Activated CD4-positive, alpha-beta T cell treated with anti-CD3 and anti-CD28 coated beads, Interleukin-2, amount 50 U/mL, for 16 hours (primary cell): ENCODE measurements around the gene DAGLA.

Source experiments
- DNase-seq: peaks from one replicate; pipeline ENCODE4 v3.0.0-alpha.2; 2020

The DAGLA gene

GRCh38 chr11:61712846-61713245 lies 32.7 kb downstream of the DAGLA start:
- DNase-seq, result no peak

- no peak for DNase-seq
Observed at GRCh38 chr11:61713464-61713863, 33.3 kb downstream of the DAGLA start.

GRCh38 chr11:61713906-61714305 lies 33.7 kb downstream of the DAGLA start:
- DNase-seq, result no peak

- DNase-seq, result no peak
Observed at GRCh38 chr11:61714316-61714715, 34.1 kb downstream of the DAGLA start.

- no peak for DNase-seq
Observed at GRCh38 chr11:61714916-61715315, 34.7 kb downstream of the DAGLA start.

- DNase-seq, result no peak
Observed at GRCh38 chr11:61715867-61716266, 35.7 kb downstream of the DAGLA start.

- DNase-seq, result no peak
Observed at GRCh38 chr11:61716478-61717285, 36.5 kb downstream of the DAGLA start.

- no peak for DNase-seq
Observed at GRCh38 chr11:61717286-61718033, 37.3 kb downstream of the DAGLA start.

GRCh38 chr11:61718046-61718531 lies 37.9 kb downstream of the DAGLA start:
- no peak for DNase-seq

GRCh38 chr11:61718621-61719302 lies 38.6 kb downstream of the DAGLA start:
- no peak for DNase-seq

- no peak for DNase-seq
Observed at GRCh38 chr11:61719978-61720377, 39.8 kb downstream of the DAGLA start.

GRCh38 chr11:61720597-61720996 lies 40.4 kb downstream of the DAGLA start:
- no peak for DNase-seq

- DNase-seq, result no peak
Observed at GRCh38 chr11:61724437-61724836, 44.2 kb downstream of the DAGLA start.

GRCh38 chr11:61725781-61726231 lies 45.6 kb downstream of the DAGLA start:
- DNase-seq, result no peak

GRCh38 chr11:61726775-61727174 lies 46.6 kb downstream of the DAGLA start:
- no peak for DNase-seq

- DNase-seq, result no peak
Observed at GRCh38 chr11:61727401-61727811, 47.2 kb downstream of the DAGLA start.

GRCh38 chr11:61728066-61728939 lies 48.1 kb downstream of the DAGLA start:
- no peak for DNase-seq

- DNase-seq, result peak; percentile 19
Observed at GRCh38 chr11:61728940-61729219, 48.7 kb downstream of the DAGLA start.

GRCh38 chr11:61730240-61730994 lies 50.2 kb downstream of the DAGLA start:
- no peak for DNase-seq

- DNase-seq, result no peak
Observed at GRCh38 chr11:61731211-61731951, 51.2 kb downstream of the DAGLA start.
